ENCODE results near the gene BARHL1. TPM values are rescaled to one million over a fixed set of nuclear protein-coding genes. Genes with fewer than 3 reads are reported as not detected.
"Not testable (repeated sequence)": the region's sequence is repeated elsewhere in the genome, so short reads cannot be mapped to it uniquely, and the experiment has no call there.

Gene BARHL1
- polyA plus RNA-seq, 4 donors = not detected

DNA sequence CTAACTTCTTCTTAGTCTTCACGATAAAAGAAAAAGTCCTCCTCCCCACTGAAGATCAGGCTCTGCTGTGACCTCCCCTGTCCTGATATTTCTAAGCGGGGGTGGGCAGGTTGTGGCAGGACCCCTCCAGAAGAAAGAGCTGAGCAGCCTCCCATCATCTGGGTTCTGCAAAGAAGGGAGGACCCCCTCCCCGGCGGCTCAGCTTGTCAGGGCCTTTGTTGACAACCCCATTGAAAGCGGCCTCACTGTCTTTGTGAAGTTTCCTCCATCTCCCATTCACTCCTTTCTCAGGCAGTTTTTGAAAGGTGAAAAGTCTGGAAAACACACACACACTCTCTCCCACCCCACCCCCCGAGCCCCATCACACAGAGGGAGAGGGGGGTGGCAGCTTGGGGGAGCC lies 26.2 kb upstream of the BARHL1 start:
- DNase-seq (ENCODE audit: low read depth in 4 of 4, low spot score in 3 of 4) = no peak

DNA sequence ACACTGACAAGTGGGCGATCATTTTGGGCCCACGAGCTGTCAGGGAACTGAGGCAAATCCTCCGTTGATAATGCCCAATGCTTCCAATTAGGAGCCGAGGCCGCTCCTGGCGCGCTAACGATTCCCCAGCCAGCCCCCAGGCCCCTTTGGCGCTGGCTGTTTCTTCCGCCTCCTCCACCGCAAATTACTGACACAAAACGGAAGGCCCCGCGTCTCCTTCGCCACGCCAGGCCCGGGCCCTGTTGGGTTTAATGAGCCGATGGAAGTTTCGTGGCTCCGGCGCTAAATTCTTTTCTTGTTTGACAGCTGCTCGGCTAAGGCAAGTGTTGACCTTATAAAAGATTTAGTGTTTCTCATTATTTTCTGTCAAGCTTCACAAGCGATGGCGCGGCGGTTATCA lies 25.7 kb upstream of the BARHL1 start:
- no peak for DNase-seq (ENCODE audit: low read depth in 4 of 4, low spot score in 3 of 4)

DNA sequence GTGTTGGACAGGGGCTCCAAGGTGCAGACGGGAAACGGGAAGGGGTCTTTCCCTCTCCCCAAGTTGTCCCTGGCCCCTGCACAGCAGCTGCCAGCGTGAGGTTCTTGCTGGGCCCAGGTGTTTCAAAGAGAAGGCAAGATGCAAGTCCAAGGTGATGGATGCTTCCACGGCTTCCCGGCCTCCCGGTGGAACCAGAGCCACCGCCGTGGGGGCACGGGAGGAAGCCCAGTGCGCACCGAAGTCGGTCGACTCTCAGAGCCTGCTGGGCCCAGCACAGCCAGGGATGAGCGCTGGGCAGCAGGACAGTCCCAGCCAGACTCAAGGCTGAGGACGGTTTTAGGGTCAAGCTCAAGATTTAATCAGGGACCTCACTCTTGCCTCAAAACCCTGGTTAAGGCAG lies 25.2 kb upstream of the BARHL1 start:
- DNase-seq (ENCODE audit: low read depth in 4 of 4, low spot score in 3 of 4) = no peak

DNA sequence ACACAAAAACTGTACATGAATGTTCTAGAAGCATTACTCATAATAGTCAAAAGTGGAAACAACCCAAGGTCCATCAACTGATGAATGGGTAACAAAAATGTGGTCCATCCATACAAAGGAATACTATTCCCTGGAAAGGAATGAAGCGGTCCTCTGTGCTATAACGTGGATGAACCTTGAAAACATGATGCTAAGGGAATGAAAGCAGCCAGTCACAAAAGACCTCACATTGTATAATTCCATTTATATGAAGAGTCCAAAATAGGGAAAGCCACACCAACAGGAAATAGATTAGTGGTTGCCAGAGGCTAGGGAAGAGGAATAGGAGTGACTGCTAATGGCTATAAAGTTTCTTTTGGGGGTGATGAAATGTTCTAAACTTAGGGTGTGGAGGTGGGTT lies 22.7 kb upstream of the BARHL1 start:
- DNase-seq (ENCODE audit: low read depth in 4 of 4, low spot score in 3 of 4) = no peak

DNA sequence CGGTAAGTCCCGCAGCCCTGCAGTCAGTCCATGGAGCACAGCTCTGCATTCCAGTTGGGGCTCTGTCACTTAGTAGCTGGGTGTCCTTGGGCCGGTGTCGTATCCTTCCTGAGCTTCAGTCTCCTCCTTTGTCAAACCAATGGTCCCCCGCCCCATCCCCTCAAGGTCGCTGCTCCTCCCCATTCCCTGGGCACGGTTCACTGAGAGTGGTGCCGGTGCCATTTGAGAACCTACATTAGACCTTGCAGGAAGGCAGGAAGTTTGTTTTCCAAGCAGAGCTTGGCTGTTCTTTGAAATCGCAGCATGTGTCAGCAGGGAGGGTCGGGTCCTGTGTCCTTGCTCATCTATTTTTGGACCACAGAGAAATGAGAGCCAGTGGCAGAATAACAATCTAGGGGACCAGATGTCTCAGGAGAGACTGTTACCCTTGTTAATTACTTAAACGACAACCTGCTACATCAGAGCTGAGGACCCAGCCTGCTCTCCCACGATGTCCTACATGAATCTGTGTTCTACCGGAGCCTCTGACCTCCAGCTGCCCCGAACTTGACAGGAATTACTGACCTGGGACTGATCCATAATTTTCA lies 21.7 kb upstream of the BARHL1 start:
- DNase-seq (ENCODE audit: low read depth in 4 of 4, low spot score in 3 of 4) = no peak

DNA sequence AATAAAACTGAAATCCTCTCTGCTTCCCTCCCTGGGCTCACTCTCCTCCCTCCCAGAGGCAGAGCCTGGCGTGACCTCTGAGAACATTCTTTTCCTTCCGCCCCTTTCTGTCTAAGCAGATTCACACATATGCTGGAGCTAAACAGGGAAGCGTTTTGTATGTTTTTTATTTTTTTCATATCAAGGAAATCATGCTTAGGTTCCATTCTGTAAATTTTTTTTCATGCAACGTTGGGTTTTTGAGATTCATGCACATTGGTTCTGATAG lies 20.2 kb upstream of the BARHL1 start:
- no peak for DNase-seq (ENCODE audit: low read depth in 4 of 4, low spot score in 3 of 4)

DNA sequence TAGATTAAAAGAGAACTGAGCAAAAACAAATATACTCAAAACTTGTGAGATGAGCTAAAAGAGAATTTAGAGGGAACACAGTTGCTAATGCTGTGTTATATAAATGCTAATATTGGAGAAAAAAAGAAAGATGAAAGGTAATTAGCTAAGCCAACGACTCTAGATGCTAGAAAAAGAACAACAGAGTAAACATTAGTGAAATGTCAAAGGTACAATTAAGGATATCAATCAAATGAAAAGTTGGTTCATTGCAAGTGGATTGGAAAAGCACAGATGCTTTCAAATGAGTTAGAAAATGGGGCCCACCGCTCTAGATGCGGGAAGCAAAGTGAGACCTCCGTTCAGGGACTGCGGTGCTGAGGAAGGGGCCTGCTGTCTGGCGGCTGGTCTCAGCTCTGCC lies 17.9 kb upstream of the BARHL1 start:
- no peak for DNase-seq (ENCODE audit: low read depth in 4 of 4, low spot score in 3 of 4)

DNA sequence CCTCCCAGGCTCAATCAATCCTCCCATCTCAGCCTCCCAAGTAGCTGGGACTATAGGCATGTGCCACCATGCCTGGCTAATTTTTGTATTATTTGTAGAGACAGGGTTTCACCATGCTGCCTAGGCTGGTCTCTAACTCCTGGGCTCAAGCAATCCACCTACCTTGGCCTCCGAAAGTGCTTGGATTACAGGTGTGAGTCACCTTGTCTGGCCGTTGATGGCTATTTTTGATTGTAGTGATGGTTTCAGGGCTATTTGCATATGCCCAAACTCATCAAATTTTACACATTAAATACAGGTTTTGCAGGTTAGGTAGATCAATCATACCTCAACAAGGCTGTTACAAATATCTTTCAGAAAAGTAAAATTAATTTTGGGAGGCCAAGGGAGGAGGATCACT lies 13.6 kb upstream of the BARHL1 start:
- DNase-seq (ENCODE audit: low read depth in 4 of 4, low spot score in 3 of 4) = not testable (repeated sequence)

DNA sequence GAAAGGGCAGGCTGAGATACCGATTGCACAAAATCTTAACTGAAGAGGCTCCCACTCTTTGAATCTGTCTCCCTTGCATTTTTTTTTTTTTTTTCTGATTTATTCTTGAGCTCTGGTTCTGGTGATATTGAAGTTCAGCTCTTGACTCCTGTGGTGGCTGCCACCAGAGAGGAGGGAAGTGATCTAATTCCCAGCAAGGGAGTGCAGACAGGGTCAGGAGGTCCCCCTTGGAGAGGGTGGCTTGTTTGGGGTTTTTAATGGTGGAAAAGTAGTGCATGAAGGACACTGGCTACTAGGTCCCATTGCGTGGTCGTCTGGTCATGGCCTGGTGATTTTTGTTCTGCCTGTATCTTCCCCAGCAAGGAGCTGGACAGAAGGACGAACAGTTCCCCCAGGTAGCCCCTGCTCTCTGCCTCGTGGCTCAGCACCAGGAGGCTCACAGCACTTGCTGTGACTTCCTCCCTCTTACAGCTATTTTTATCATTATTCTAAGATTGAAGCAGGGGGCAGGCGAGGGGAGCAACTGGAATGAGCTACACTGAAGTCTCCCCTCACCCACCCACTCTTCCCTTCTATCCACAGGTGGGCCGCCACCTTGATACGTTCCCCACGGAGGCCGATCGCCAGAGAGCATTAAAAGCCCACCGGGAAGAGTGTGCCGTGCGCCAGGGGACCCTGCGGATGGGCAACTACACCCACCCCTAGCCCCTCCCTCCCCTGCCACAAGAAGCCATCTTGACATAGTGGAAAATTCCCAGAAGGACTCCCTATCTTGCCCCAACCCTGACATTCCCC lies 10.4 kb upstream of the BARHL1 start:
- DNase-seq (ENCODE audit: low read depth in 4 of 4, low spot score in 3 of 4) = no peak

DNA sequence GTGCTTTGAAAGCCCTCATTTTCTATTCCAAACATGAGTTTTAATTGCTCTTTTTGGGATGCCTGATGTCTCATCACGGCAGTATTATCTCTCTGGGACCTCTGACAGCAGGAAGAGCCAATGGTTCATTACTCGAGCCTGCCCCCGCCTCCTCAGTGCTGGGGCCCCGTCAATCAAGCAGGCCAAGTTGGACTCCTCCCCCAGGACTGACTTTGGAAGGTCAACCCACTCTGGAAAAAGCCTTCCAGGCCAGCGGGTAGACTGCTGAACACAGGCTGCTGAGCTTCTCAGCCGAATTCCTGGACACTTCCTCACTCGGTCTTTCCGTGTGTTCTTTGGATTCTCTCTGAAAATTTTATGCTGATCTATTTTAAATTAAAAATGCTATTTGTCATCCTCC lies 9.5 kb upstream of the BARHL1 start:
- DNase-seq (ENCODE audit: low read depth in 4 of 4, low spot score in 3 of 4) = no peak

DNA sequence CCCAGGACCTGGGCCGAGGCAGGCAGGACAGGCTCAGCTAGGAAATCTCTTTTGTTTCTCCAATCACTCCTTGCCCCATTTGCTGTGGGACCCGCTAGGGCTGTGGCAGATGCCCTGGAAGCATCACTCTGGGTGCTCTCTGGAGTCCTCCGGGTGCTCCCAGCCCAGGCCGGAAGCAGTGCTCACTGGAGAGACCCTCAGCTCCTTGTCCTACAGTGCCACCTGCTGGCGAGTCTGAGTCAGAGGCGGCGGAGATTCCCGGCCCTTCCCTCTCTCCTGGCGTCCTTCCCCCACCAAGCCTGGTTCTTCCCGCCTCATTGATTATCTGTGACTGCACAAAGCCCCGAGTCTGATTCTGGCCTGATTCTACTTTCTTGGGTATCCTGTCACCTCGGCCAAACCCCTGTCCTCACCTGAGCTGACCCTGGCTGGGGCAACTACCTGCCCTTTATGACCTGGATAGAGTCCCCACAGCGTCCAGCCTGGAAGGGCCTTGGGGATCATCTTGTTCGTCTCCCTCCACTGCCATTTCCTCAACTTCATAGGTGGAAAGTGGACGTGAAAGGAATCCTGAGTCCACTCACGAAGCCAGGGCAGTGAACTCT lies 7.3 kb upstream of the BARHL1 start:
- peak in 3 of 4 donors; percentile 51 to 57 (median 55) for DNase-seq (ENCODE audit: low read depth in 4 of 4, low spot score in 3 of 4)

DNA sequence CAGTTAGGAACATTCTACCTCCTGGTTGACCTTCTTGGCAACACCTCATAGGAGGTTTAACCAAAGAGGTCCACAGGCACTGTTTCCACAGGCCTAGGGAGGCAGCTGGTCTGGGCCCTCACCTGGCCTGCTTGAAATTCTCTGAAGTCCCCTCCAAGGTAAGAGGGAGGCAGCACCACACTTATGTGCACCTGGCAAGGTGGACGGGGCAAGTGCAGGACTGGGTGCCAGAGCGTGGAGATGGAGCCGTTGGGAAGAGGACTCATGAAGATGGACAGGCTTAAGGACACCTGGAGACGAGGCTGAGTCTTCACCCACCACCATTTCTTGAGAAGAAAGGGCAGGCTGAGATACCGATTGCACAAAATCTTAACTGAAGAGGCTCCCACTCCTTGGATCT lies 6.6 kb upstream of the BARHL1 start:
- DNase-seq (ENCODE audit: low read depth in 4 of 4, low spot score in 3 of 4) = no peak

DNA sequence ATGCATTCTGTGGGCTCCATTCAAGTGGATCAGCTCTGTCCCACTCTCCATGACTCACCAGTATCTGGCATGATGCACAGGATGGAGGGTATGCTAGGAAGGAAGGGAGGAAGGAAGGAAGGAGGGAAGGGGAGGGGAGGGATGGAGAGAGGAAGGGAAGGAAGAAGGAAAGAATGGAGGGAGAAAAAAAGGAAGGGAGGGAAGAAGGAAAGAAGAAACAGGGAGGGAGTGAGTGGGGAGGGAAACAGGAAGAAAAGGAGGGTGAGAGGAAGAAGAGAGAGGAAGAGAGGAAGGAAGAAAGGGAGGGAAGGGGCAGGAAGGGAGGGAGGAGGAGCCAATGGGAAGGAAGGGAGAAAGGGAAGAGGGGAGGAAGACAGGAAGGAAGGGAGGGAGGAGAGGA lies 5.3 kb upstream of the BARHL1 start:
- DNase-seq (ENCODE audit: low read depth in 4 of 4, low spot score in 3 of 4) = no peak

DNA sequence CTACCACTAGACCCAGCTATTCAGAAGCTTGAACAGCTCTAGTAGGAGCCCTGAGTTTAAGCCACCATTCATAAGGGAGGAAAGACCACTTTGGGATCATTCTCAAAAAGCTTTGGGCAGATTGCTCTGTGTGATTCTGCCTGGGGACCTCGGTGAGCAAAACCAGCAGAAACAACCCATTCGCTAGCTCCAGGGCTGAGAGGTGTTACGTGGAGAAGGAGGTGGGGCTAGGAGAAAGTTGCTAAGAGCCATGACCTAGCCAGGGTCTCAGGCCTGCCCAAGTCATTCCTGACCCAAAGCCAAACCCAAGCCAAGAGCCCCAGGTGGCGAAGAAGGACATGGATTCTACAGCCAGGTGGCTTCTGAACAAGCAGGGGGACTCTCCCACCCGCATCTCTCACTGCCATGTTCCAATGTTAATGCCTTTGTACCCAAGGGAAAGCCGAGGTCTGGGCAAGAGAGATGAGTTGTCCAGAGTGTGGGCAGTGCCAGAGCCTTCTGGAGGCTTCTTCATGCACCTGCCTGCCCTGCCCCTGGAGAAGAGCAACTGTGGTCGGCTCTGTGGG lies 4.0 kb upstream of the BARHL1 start:
- no peak for DNase-seq (ENCODE audit: low read depth in 4 of 4, low spot score in 3 of 4)

DNA sequence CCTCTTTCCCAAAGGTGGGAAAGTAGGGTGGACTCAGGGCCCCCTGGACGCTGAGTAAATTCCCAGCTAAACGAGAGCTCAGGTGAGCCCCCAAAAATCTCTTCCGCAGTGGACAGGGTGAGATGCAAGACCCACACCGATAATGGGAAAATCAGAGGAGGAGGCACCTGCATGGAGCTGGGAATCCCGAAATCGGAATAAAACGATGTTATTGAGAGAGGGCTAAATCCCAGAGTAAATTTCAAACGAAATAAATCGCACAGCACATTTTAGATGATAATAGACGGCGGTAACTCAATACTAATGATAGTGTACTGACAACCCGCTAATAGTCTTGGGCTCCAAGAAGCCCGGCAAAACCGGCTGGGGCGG lies 3.0 kb upstream of the BARHL1 start:
- DNase-seq (ENCODE audit: low read depth in 4 of 4, low spot score in 3 of 4) = no peak

DNA sequence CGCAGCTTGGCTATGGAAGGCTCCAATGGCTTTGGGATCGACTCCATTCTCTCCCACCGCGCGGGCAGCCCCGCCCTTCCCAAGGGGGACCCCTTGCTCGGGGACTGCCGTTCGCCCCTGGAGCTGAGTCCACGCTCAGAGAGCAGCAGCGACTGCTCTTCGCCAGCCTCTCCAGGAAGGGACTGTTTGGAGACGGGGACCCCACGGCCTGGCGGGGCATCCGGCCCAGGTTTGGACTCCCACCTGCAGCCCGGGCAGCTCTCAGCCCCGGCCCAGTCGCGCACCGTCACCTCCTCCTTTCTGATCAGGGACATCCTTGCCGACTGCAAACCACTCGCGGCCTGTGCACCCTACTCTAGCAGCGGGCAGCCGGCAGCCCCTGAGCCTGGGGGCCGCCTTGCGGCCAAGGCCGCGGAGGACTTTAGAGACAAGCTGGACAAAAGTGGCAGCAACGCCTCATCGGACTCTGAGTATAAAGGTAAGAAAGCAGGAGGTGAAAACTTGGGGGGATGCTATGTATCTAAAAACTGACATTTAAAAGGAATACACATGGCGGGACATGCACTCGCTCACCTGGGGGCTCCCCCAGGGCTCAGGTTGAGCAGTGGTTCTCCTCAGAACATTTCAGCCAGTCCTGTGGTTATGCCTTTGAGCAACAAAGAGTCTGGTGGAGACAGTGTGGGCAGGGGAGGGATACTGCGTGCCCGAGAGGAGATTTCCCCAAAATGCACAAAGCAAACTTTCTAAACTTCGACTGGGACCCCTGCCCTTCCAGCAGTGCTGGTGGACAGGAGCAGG lies 579 bp downstream of the BARHL1 start:
- DNase-seq (ENCODE audit: low read depth in 4 of 4, low spot score in 3 of 4) = no peak

DNA sequence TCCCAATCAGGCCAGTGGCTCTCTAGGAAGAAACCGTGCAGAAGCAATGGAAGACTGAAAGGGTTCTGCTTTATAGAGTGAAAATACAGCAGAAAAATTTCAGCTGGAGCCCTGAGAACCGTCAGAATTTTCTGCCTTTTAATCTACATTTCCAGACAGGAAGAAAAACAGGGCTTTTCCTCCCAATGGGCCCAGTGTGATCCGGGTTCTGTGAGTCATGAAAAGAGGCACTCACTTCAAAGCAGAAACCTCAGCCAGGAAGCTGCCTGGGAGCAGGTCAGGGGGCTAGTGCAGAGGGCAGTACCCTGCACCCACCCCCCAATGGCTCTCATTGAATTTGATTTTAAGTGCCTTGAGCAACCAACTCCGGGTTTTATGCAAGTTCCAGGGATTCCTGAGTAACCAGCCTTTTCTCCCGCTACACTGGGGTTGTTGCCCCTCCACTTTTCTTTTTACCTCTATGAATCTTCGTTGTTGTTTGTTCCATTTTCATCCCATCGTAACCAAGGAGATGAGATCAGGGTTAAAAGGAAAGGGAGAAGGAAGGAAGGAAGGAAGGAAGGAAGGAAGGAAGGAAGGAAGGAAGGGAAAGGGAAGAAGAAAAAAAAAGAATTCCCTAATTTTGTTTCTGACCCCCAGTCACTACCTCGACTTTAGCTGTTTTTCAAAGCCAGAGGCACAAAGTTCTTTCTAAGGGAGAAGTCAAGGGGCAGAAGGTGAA lies 1.3 kb downstream of the BARHL1 start:
- no peak for DNase-seq (ENCODE audit: low read depth in 4 of 4, low spot score in 3 of 4)

DNA sequence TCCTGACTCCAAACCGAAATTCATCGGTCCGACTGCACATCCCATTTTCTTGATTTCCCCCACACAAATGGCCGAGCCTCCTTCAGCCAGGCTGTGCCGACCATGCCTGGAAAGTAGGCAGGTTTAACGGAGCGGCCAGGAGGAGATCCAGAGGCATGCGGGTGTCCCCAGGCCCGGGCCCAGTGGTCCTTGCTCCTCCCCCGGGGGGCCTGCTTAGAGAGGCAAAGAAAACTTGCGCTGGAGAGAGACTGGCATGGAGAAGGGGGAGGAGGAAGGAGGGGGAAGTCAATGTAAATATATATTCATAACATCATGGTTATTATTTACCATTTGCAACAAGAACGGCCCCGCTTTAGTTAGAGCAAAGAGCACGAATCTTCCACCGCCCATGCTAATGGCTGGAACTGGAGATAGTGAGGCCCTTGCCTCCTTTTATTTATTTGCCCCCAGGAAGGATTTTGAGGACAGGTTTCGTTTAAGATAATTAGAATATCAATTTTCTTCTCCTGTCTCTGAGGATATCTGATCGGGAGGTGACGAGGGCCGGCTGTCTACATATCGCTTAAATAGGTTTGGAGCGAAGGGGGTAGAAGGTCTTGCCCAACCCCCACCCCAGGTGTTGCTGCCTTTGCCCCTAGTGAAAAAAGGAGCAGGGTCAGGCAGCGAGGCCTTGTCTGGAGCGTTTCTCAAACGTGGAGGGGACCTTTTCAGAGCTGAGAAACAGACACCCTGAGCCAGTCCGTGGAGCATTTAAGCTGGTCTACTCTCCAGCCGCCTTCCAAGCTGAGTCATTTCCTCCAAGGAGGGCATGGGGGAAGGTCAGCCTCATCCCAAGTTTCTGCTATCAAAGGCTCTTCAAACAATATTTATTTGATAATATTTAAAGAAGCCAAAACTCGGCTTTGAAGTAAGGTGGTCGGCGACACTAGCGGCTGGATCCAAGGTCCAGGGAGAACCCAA lies 2.5 kb downstream of the BARHL1 start:
- no peak for DNase-seq (ENCODE audit: low read depth in 4 of 4, low spot score in 3 of 4)

DNA sequence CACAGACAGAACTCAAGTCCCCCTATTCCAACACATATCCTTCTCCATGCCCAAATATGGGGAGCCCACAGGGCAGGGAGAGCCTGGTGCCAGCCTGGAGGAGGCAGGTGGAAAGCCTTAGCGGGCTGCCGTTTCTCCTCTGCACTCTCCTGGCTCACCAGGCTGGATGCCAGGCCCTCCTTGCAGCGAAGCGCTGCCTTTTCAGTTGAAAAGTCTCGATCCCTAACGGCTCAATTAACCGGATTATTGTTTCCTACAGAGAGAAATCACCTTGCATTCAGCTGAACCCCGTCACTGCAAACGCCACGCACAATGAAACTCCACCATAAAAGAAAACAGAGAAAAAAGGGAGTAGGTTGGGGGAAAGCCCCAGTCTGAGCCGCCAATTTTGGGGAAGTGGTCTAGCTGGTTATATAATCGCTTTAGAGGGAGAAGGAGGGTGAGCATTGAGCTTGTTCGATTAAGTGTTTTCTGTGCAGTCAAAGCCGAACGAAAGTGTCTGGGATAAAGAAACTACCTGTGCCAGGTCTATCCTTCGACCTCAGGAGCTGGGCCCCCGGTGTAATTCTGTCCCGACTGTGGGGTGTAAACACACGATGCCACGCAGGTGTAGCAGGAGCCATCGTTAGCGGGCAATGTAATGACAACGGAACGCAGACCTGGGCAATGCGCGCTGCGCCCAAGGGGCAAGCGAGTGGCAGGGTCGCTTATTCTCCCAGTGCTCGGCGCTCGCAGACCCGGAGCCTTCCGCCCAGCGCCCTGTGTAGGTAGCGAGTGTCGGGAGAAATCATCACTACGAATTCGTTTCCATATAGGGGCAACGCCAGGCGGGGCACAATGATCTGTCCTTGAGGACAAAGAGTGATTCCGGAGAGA lies 3.8 kb downstream of the BARHL1 start:
- no peak for DNase-seq (ENCODE audit: low read depth in 4 of 4, low spot score in 3 of 4)

Data from left renal pelvis (tissue), 4 donors.